Measurements from ENCODE around the gene PDPK1. TPM values are rescaled to one million over a fixed set of nuclear protein-coding genes. Genes with fewer than 3 reads are reported as not detected.
"Not testable (repeated sequence)": the region's sequence is repeated elsewhere in the genome, so short reads cannot be mapped to it uniquely, and the experiment has no call there.

PDPK1 gene
- total RNA-seq, 1 donor from 2014 or later, result 51.9 TPM

DNA sequence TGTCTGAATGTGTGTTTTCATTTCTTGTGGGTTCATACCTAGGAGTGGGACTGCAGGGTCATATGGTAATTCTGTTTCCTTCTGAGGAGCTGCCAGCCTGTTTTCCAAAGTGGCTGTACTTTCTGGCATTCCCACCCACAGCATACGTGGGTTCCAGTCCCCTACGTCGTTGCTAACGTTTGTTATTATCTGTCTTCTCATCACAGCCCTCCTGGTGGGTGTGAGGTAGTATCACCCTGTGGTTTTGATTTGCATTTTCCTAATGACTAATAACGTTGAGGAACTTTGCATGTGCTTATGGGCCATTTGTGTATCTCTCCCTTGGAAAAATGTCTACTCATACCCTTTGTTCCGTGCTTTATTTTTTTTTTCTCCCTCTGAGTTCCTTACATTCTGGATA is 89.3 kb downstream of the PDPK1 start:
- H3K4me3 Mint-ChIP-seq; intact Hi-C loops (cut with micrococcal nuclease); H3K27ac Mint-ChIP-seq; H3K27me3 Mint-ChIP-seq; H3K9me3 Mint-ChIP-seq; DNase-seq; H3K36me3 Mint-ChIP-seq (ENCODE audit: low read depth); H3K4me1 Mint-ChIP-seq: not testable (repeated sequence)

DNA sequence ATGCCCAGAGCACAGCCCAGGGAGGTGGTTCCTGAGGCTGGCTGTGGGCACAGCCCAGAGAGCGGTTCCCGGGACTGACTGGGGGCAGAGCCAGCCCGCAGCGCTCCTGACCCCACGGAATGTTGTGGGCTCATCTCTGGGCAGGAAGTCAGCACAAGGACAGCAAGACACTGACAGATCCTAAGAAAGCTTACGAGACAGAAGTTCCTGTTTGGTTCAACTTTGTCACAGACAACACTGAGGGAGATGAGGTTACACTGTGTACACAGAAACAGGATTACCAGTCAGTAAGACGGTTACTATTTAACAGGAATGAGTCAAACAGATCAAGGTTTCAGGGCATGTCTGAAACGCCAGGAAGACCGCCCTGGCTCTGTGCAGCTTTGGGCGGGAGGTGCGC is 93.4 kb downstream of the PDPK1 start:
- intact Hi-C loops (cut with micrococcal nuclease); H3K36me3 Mint-ChIP-seq (ENCODE audit: low read depth); DNase-seq; H3K27me3 Mint-ChIP-seq; H3K27ac Mint-ChIP-seq; H3K4me1 Mint-ChIP-seq; H3K9me3 Mint-ChIP-seq; H3K4me3 Mint-ChIP-seq: not testable (repeated sequence)

- H3K36me3 Mint-ChIP-seq (ENCODE audit: low read depth); H3K4me3 Mint-ChIP-seq; H3K27me3 Mint-ChIP-seq; intact Hi-C loops (cut with micrococcal nuclease); H3K9me3 Mint-ChIP-seq; DNase-seq; H3K27ac Mint-ChIP-seq; H3K4me1 Mint-ChIP-seq: not testable (repeated sequence)
Observed at GRCh38 chr16:2632291-2632690, 94.5 kb downstream of the PDPK1 start.

- H3K9me3 Mint-ChIP-seq; H3K27ac Mint-ChIP-seq; intact Hi-C loops (cut with micrococcal nuclease); H3K4me3 Mint-ChIP-seq; H3K27me3 Mint-ChIP-seq; H3K4me1 Mint-ChIP-seq; H3K36me3 Mint-ChIP-seq (ENCODE audit: low read depth): not testable (repeated sequence)
- DNase-seq, result peak; percentile 84
Observed at GRCh38 chr16:2639071-2639721, 101.4 kb downstream of the PDPK1 start.

DNA sequence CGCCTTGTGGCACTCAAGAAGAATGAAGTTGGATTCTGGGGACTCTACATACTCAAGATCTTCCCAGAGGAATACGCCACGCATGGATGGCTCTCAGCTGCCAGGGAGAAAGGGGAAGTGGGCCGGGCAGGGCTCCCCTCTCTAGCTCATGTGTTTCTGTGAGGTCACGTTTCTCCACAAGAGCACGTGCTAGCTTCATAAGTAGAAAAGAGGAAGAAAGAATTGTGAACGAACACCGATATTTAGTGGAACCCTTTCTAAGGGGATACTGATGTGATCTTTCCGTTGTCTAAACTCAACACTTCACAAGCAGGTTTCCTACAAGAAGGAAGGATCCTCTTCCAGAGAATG is 101.9 kb downstream of the PDPK1 start:
- H3K27ac Mint-ChIP-seq; H3K36me3 Mint-ChIP-seq (ENCODE audit: low read depth); intact Hi-C loops (cut with micrococcal nuclease); H3K4me1 Mint-ChIP-seq; H3K9me3 Mint-ChIP-seq; DNase-seq; H3K27me3 Mint-ChIP-seq; H3K4me3 Mint-ChIP-seq: not testable (repeated sequence)

GRCh38 chr16:2642561-2642960 is 104.7 kb downstream of the PDPK1 start:
- H3K27me3 Mint-ChIP-seq; H3K4me3 Mint-ChIP-seq; DNase-seq; H3K4me1 Mint-ChIP-seq; H3K36me3 Mint-ChIP-seq (ENCODE audit: low read depth); intact Hi-C loops (cut with micrococcal nuclease); H3K9me3 Mint-ChIP-seq; H3K27ac Mint-ChIP-seq: not testable (repeated sequence)

- H3K27me3 Mint-ChIP-seq; DNase-seq; intact Hi-C loops (cut with micrococcal nuclease); H3K36me3 Mint-ChIP-seq (ENCODE audit: low read depth); H3K27ac Mint-ChIP-seq; H3K9me3 Mint-ChIP-seq; H3K4me3 Mint-ChIP-seq; H3K4me1 Mint-ChIP-seq: not testable (repeated sequence)
Observed at GRCh38 chr16:2644754-2645453, 107.1 kb downstream of the PDPK1 start.

- H3K27me3 Mint-ChIP-seq; H3K4me1 Mint-ChIP-seq; H3K4me3 Mint-ChIP-seq; intact Hi-C loops (cut with micrococcal nuclease); H3K36me3 Mint-ChIP-seq (ENCODE audit: low read depth); H3K9me3 Mint-ChIP-seq; H3K27ac Mint-ChIP-seq; DNase-seq: not testable (repeated sequence)
Observed at GRCh38 chr16:2651268-2651871, 113.5 kb downstream of the PDPK1 start.

Other genes starting within 250 kb of the PDPK1 start
- 8.3 and 9.2 TPM in 2 replicates for gene ABCA3, start 197.3 kb upstream of the PDPK1 start, total RNA-seq
- 44.7 and 45.7 TPM in 2 replicates for gene CCNF, start 108.6 kb upstream of the PDPK1 start, total RNA-seq
- gene TEDC2, start 77.9 kb upstream of the PDPK1 start, total RNA-seq, result 40.7 and 41.7 TPM in 2 replicates
- gene NTN3, start 66.7 kb upstream of the PDPK1 start, total RNA-seq, result not detected in 2 replicates
- gene TBC1D24, start 62.9 kb upstream of the PDPK1 start, total RNA-seq, result 16.6 and 20.9 TPM in 2 replicates
- gene ATP6V0C, start 24.1 kb upstream of the PDPK1 start, total RNA-seq, result 105 and 122 TPM in 2 replicates
- gene AMDHD2, start 17.6 kb upstream of the PDPK1 start, total RNA-seq, result 34.1 and 37.5 TPM in 2 replicates
- gene CEMP1, start 6.6 kb upstream of the PDPK1 start, total RNA-seq, result 0.24 TPM in 1 of 2 replicates, not detected in the other
- gene KCTD5, start 144.5 kb downstream of the PDPK1 start, total RNA-seq, result 54.4 and 57.0 TPM in 2 replicates
- gene PRSS27, start 182.2 kb downstream of the PDPK1 start, total RNA-seq, result 1.8 and 2.0 TPM in 2 replicates
- gene SRRM2, start 214.6 kb downstream of the PDPK1 start, total RNA-seq, result 635 and 680 TPM in 2 replicates
- 241 and 259 TPM in 2 replicates for gene ELOB, start 239.3 kb downstream of the PDPK1 start, total RNA-seq
- not detected in 2 replicates for gene PRSS33, start 249.5 kb downstream of the PDPK1 start, total RNA-seq